Hepatocyte (in vitro differentiated cells): ENCODE results near the gene CHAC1. TPM values are rescaled to one million over a fixed set of nuclear protein-coding genes. Genes with fewer than 3 reads are reported as not detected.

Experiments used
- DNase-seq: peaks from one replicate; pipeline ENCODE4 v3.0.0-alpha.2; 2016; ENCODE audit warnings: low spot score
- H2AFZ ChIP-seq: fragments of 200-600 bp; sonication (generic); 2 replicates; pipeline ENCODE4 v1.6.0; 2016; ENCODE audit warnings: antibody characterized with exemption, mild to moderate bottlenecking
- H3K27ac ChIP-seq: fragments of 200-600 bp; sonication (generic); 2 replicates; pipeline ENCODE4 v1.5.1; 2016; ENCODE audit warnings: mild to moderate bottlenecking
- H3K27me3 ChIP-seq: fragments of 200-600 bp; sonication (generic); 2 replicates; pipeline ENCODE4 v1.6.1; 2016
- H3K36me3 ChIP-seq: fragments of 200-600 bp; sonication (generic); replicated peaks from 2 replicates; pipeline ENCODE4 v1.5.1; 2016; ENCODE audit warnings: low read depth; ENCODE audit not compliant: insufficient read depth
- H3K4me1 ChIP-seq: fragments of 200-600 bp; sonication (generic); 2 replicates; pipeline ENCODE4 v1.5.1; 2016; ENCODE audit warnings: mild to moderate bottlenecking, moderate library complexity; ENCODE audit not compliant: insufficient read depth
- H3K4me2 ChIP-seq: fragments of 200-600 bp; sonication (generic); 2 replicates; pipeline ENCODE4 v1.6.0; 2016
- H3K4me3 ChIP-seq: fragments of 200-600 bp; sonication (generic); 2 replicates; pipeline ENCODE4 v1.5.1; 2016; ENCODE audit warnings: mild to moderate bottlenecking
- H3K79me2 ChIP-seq: fragments of 200-600 bp; sonication (generic); 2 replicates; pipeline ENCODE4 v1.6.0; 2017; ENCODE audit warnings: mild to moderate bottlenecking
- H3K9me2 ChIP-seq: fragments of 200-600 bp; sonication (generic); replicated peaks from 2 replicates; pipeline ENCODE4 v1.6.0; 2017; ENCODE audit warnings: mild to moderate bottlenecking; ENCODE audit not compliant: insufficient read depth
- H3K9me3 ChIP-seq: fragments of 200-600 bp; sonication (generic); 2 replicates; pipeline ENCODE4 v1.5.1; 2016; ENCODE audit warnings: low read depth, mild to moderate bottlenecking
- H4K20me1 ChIP-seq: fragments of 200-600 bp; sonication (generic); 2 replicates; pipeline ENCODE4 v1.6.0; 2016; ENCODE audit warnings: mild to moderate bottlenecking; ENCODE audit not compliant: insufficient read depth, poor library complexity, severe bottlenecking
- CTCF ChIP-seq: fragments of 200-600 bp; sonication (generic); IDR thresholded peaks from 2 replicates; pipeline ENCODE4 v1.5.1; 2016; ENCODE audit warnings: antibody characterized with exemption, mild to moderate bottlenecking; ENCODE audit not compliant: poor library complexity
- EZH2 ChIP-seq: fragments of 200-600 bp; sonication (generic); IDR thresholded peaks from 2 replicates; pipeline ENCODE4 v1.6.1; 2016; ENCODE audit warnings: antibody characterized with exemption, mild to moderate bottlenecking, borderline replicate concordance
- EZH2phosphoT487 ChIP-seq: fragments of 200-600 bp; sonication (generic); IDR thresholded peaks from one replicate; pipeline ENCODE4 v1.6.1; 2018; ENCODE audit warnings: antibody characterized with exemption, mild to moderate bottlenecking, low read depth, moderate library complexity; ENCODE audit not compliant: unreplicated experiment, severe bottlenecking
- WGBS: methylation state at CpG from one replicate; pipeline ENCODE4 v1.1.6; 2016; ENCODE audit warnings: low lambda C conversion rate; ENCODE audit errors: missing lambda C conversion rate; 5-methylcytosine and 5-hydroxymethylcytosine counted together
- polyA plus RNA-seq: library from polyadenylated mRNA; unstranded; fragments of >200 nt; fragmentation: Nextera tagmentation; extraction: Ambion mirVana; gene quantifications from 2 replicates; pipeline ENCODE4 v1.2.1, GENCODE V29; 2016
- total RNA-seq: library from RNA; depleted of rRNA; stranded (reverse); fragments of >200 nt; gene quantifications from 2 replicates; pipeline ENCODE4 v1.2.3, GENCODE V29; 2014

The CHAC1 gene
- total and polyA plus RNA-seq, 2 experiments from 2014 or later, result 16.2 to 22.1 TPM

GRCh38 chr15:40968290-40969085 lies 15.2 kb downstream of the CHAC1 start:
- WGBS, result 60% methylated on average over 7 of the region's 7 CpGs

GRCh38 chr15:40969363-40969762 lies 16.1 kb downstream of the CHAC1 start:
- WGBS, result 93% methylated on average over 8 of the region's 8 CpGs
- Histone ChIP-seq H3K4me1 (peaks cover 17% of the 10 kb centered on the region), H3K27me3 (no peaks in the 10 kb centered on the region), H3K27ac (no peak overlapping the region), H3K9me3 (no peaks in the 10 kb centered on the region), H3K4me3 (no peak overlapping the region), H3K4me2 (no peak overlapping the region), H3K79me2 (no peaks in the 10 kb centered on the region), H3K9me2 (no peaks in the 10 kb centered on the region), H2AFZ (no peak overlapping the region), H4K20me1 (no peaks in the 10 kb centered on the region), H3K36me3 (no peaks in the 10 kb centered on the region)
- DNase-seq, result no peak
- TF ChIP-seq CTCF (no peak), EZH2 (no peak), EZH2phosphoT487 (no peak)

More at GRCh38 chr15:40968290-40969085, 15.2 kb downstream of the CHAC1 start:
- no peak for TF ChIP-seq EZH2phosphoT487
- TF ChIP-seq CTCF, result no peak
- no peak for TF ChIP-seq EZH2
- Histone ChIP-seq H3K27ac (no peak overlapping the region), H3K36me3 (no peaks in the 10 kb centered on the region), H3K27me3 (no peaks in the 10 kb centered on the region), H4K20me1 (no peaks in the 10 kb centered on the region), H3K79me2 (no peaks in the 10 kb centered on the region), H3K4me1 (peaks cover 17% of the 10 kb centered on the region), H3K9me3 (no peaks in the 10 kb centered on the region), H2AFZ (no peak overlapping the region), H3K4me3 (no peak overlapping the region), H3K9me2 (no peaks in the 10 kb centered on the region), H3K4me2 (no peak overlapping the region)
- no peak for DNase-seq

DNA sequence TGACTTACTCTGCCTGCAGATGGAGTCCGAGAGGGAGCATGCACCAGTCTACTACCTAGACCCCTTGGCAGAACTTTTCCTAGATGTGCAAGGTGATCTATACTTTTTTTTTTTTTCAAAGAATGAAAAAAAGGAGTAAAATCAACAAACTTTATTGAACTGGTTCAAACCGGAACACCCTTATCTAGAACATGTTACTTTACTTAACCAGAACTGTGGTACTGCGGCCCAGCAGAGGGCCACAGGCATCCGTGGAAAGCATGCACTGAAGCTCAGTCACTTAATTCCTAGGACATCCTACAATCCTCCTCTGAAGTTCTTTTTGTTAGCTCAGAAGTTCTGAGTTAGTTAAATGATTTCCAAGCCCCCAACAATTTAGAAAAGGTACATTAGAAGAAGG lies 21.6 kb downstream of the CHAC1 start:
- no peak overlapping the region for H3K4me3 ChIP-seq
- no peak for TF ChIP-seq EZH2phosphoT487
- TF ChIP-seq EZH2, result no peak
- no peak for TF ChIP-seq CTCF

More for the DNA sequence above, 21.6 kb downstream of the CHAC1 start:
- H4K20me1 ChIP-seq, result no peaks in the 10 kb centered on the region
- H3K4me2 ChIP-seq, result no peak overlapping the region
- no peaks in the 10 kb centered on the region for H3K9me3 ChIP-seq
- H3K9me2 ChIP-seq, result no peaks in the 10 kb centered on the region
- no peaks in the 10 kb centered on the region for H3K36me3 ChIP-seq
- H3K4me1 ChIP-seq, result no peaks in the 10 kb centered on the region
- no peak overlapping the region for H2AFZ ChIP-seq
- WGBS, result 72% methylated on average over 4 of the region's 4 CpGs
- H3K27ac ChIP-seq, result no peak overlapping the region
- H3K27me3 ChIP-seq, result no peaks in the 10 kb centered on the region
- H3K79me2 ChIP-seq, result no peaks in the 10 kb centered on the region
- DNase-seq, result no peak
